Measurements from ENCODE around the gene COL4A3.

COL4A3 gene

GRCh38 chr2:227163998-227164762, at the start of gene COL4A3, which contains the start of gene COL4A4:
TSS of gene COL4A3 (plus strand) at chr2:227164624. CDS start at chr2:227164727, 103 bp downstream.
TSS of gene COL4A4 (minus strand) at chr2:227164205. CDS start at chr2:227147483, 16,722 bp downstream.
- DNase-seq (ENCODE audit: low read depth, low spot score), result no peak

- DNase-seq (ENCODE audit: low read depth, low spot score), result no peak
Observed at GRCh38 chr2:227115761-227116160, 48.7 kb upstream of the COL4A3 start.

GRCh38 chr2:227117027-227117426, 47.4 kb upstream of the COL4A3 start:
- no peak for DNase-seq (ENCODE audit: low read depth, low spot score)

DNA sequence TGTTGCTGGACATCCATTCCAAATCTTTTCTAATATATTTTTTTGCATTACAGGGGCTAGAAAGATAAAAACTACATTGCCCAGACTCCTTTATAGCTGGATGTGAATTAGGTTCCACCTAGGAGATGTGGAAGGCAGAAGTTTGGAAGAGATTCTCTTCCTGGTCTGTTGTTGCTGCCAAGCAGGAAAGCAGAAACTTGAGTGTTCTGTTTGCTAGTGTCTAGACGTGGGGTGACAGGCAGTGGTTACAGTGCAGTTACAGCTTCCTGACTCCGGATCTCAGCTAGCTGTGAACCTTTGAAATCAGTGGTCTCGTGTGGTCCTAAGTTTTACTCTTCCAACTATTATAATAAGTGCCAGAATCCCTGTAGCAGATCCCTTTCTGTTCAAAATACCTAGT, 46.6 kb upstream of the COL4A3 start:
- no peak for DNase-seq (ENCODE audit: low read depth, low spot score)

DNA sequence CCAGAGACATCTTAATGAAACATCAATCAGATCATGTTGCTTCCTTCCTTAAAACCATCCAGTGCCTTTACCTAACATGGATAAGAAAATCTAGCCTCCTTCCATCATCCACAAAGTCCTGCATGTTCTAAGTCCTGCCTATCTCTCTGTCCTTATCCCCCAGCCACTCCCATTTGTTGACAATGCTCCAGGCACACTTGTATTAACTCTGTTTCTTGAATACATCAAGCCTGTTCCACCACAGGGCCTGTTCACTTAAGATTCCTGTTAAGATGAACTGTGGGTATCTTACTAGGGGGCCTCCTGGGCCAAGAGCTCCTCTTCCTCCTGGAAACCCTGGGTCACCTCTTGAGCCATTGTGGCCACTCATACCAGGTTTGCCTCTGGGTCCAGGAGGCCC, 46.1 kb upstream of the COL4A3 start:
- no peak for DNase-seq (ENCODE audit: low read depth, low spot score)

DNA sequence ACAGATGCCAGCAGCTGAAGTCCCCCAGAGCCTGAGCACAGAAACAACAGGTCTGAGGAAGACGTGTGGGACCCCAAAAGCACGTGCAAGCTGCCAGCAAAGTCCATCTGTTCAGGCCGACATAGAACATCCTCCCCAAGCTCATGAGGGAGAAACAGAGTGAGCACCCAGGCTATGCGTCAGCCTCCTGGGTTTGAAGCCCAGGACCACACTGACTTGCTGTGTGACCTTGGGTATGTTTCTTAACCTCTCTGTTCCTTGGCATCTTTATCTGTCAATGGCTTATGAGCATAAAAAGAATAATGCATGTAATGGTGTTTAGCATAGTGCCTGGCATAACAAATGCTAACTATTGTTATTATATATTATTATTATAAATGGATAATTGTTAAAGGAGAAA, 40.7 kb upstream of the COL4A3 start:
- no peak for DNase-seq (ENCODE audit: low read depth, low spot score)

GRCh38 chr2:227124811-227125210, 39.6 kb upstream of the COL4A3 start:
- DNase-seq (ENCODE audit: low read depth, low spot score), result no peak

DNA sequence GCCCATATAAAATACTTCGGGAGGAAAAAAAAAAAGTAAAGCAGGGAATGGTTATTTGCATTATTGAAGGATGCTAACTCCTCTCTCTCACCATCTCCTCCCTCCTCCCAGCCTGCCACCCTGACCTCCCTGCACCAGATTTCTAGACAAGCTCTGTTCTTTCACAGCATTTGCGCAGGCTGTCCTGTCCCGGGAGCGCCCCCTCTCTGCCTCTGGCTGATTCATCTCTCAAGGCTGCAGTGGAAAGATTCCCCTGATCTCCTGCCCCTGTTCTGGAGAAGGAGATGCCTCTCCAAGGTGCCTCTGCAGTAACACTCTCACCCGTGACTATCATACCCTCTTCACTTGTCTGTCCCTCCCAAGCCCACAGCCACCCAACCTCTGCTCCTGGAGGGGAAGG, 38.9 kb upstream of the COL4A3 start:
- DNase-seq (ENCODE audit: low read depth, low spot score), result no peak

- DNase-seq (ENCODE audit: low read depth, low spot score), result no peak
Observed at GRCh38 chr2:227127201-227127600, 37.2 kb upstream of the COL4A3 start.

- no peak for DNase-seq (ENCODE audit: low read depth, low spot score)
Observed at GRCh38 chr2:227130636-227131035, 33.8 kb upstream of the COL4A3 start.

GRCh38 chr2:227132986-227133385, 31.4 kb upstream of the COL4A3 start:
- no peak for DNase-seq (ENCODE audit: low read depth, low spot score)

GRCh38 chr2:227134591-227134990, 29.8 kb upstream of the COL4A3 start:
- no peak for DNase-seq (ENCODE audit: low read depth, low spot score)

- no peak for DNase-seq (ENCODE audit: low read depth, low spot score)
Observed at GRCh38 chr2:227141301-227141700, 23.1 kb upstream of the COL4A3 start.

DNA sequence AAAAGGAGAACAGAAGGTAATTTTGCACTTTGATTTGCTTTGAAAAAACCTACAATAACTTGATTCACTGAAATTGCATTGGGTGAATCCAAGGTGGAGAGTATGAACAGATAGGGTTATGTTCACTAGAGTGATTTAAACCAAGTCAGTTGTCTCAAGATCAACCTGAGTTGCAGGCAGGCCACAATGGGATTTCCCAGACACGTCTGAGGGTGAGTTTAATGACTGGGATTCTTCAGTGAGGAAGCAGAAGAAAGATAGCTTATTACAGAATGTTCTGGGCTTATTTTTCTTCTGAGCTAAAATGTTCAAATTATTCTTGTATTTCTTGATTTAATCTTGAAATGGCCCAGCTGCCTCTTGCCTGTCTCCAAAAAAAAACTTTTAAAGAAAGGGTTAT, 20.5 kb upstream of the COL4A3 start:
- DNase-seq (ENCODE audit: low read depth, low spot score), result no peak

GRCh38 chr2:227146456-227146855, 18.0 kb upstream of the COL4A3 start:
- no peak for DNase-seq (ENCODE audit: low read depth, low spot score)

DNA sequence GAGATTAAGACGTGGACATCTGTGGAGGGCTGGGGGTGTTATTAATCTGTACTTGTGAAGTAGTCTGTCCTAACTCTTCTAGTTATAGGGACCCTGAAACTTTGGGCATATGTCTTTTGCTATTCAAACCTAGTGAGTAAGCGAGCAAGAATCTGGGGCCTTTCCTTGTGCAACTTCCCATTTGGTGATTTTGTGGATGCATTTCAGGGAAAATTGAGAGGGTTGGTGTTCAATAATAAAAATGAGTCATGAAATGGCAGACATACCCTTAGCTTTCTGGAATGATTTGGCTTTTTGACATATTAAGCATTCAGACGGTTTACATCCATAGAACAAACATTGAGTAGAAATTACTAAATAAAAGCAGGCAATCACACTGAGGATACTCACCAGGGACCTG, 17.4 kb upstream of the COL4A3 start:
- DNase-seq (ENCODE audit: low read depth, low spot score), result no peak

- no peak for DNase-seq (ENCODE audit: low read depth, low spot score)
Observed at GRCh38 chr2:227148106-227148505, 16.3 kb upstream of the COL4A3 start.

- DNase-seq (ENCODE audit: low read depth, low spot score), result no peak
Observed at GRCh38 chr2:227150222-227150936, 14.0 kb upstream of the COL4A3 start.

DNA sequence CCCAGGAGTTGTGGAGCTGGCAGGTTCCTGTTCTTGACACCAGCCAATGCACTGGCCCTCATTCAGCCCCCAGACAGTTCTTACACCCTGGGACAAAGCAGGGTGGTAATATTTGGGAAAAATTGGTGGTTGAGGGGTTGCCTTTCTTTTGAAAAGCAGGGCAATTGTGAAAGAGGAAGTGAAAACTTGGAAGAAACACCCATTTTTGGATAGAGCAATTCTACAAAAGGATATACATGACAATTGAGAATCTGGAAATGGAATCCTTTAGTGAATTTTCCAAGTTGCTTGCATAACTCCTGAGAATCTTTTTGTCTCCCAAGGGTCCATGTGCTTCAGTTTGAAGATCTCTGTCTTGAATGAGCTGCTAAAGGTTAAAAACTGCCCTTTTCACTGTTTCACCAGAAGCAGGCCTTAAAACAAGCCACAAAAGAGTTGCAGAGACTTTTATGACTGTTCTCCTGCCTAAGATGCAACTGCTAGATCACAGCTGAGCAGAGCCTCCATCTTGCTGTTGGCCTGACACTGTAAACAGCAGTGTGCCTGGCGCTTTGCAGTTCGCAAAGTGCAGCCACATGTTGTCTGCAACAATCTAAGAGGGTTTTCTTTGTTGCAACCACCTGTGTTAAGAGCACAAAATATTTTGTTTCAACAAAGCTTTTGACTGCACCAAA, 12.2 kb upstream of the COL4A3 start:
- DNase-seq (ENCODE audit: low read depth, low spot score), result no peak

DNA sequence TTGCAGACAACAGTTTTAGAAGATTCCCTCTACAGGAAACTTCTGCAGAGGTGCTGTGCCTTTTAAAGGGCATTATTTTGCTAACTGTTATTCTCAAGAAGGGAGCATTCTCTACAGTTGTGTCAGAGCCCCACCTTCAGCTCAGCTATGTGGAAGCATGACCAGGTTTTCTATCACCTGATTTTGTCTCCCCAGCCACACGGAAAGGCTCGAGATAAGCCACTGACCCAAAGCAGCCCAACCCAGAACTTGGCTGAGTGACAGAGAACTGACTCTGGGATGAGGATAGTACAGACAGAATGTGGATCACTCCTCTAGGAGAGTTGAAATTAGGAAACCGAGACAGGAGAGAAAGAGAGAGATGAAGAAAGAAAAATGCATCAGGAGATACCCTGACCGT, 11.1 kb upstream of the COL4A3 start:
- no peak for DNase-seq (ENCODE audit: low read depth, low spot score)

- no peak for DNase-seq (ENCODE audit: low read depth, low spot score)
Observed at GRCh38 chr2:227153758-227154486, 10.5 kb upstream of the COL4A3 start.
